Stomach smooth muscle (tissue), 2 donors: ENCODE data around the gene RCOR3.

Source experiments
- H3K27ac ChIP-seq: one replicate; pipeline ENCODE4 v1.7.0; 2013; ENCODE audit warnings: mild to moderate bottlenecking, low read length, inconsistent platforms
- H3K27me3 ChIP-seq, 2 donors: one replicate each; pipeline ENCODE4 v1.7.0; 2013; ENCODE audit warnings: low read length in 2 of 2; ENCODE audit not compliant: insufficient read depth in 2 of 2, control insufficient read depth in 1 of 2
- H3K36me3 ChIP-seq, 2 donors: one replicate each; pipeline ENCODE4 v1.7.0; 2013; ENCODE audit warnings: low read length in 2 of 2; ENCODE audit not compliant: control insufficient read depth in 2 of 2, insufficient read depth in 2 of 2
- H3K4me1 ChIP-seq: one replicate; pipeline ENCODE4 v1.7.0; 2013; ENCODE audit warnings: low read length; ENCODE audit not compliant: control insufficient read depth, insufficient read depth
- H3K4me3 ChIP-seq, 2 donors: one replicate each; pipeline ENCODE4 v1.7.0; 2013; ENCODE audit warnings: low read length in 2 of 2
- H3K9ac ChIP-seq, 2 donors: one replicate each; pipeline ENCODE4 v1.7.0; 2013; ENCODE audit warnings: low read length in 2 of 2, mild to moderate bottlenecking in 1 of 2
- H3K9me3 ChIP-seq, 2 donors: one replicate each; pipeline ENCODE4 v1.7.0; 2013; ENCODE audit warnings: low read length in 2 of 2; ENCODE audit not compliant: control insufficient read depth in 2 of 2
- donor health status: healthy.
- donor health status: Pancreatic carcinoma.

The RCOR3 gene

DNA sequence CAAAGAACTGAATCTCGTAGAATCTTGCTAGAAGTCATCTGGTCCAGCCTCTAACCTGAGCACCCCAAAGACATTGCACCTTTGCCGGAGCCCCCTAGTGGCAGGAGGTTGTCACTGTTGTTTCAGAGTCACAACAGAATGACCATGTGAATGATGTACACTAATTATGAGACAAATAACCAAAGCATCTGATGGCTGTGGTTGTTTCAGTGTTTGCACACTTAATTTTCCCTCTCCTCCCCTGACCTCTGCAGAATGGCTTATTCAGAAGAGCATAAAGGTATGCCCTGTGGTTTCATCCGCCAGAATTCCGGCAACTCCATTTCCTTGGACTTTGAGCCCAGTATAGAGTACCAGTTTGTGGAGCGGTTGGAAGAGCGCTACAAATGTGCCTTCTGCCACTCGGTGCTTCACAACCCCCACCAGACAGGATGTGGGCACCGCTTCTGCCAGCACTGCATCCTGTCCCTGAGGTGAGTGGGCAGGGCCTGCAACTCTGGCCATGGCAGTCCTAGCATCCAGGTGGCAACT is 93.9 kb downstream of the RCOR3 start:
- Histone ChIP-seq H3K9me3 (no peaks in the 10 kb centered on the region), H3K4me3 (no peak overlapping the region), H3K27me3 (no peaks in the 10 kb centered on the region), H3K9ac (no peak overlapping the region), H3K36me3 (peaks cover 14 to 21% of the 10 kb centered on the region in 2 donors), H3K27ac (no peak overlapping the region), H3K4me1 (no peaks in the 10 kb centered on the region)

DNA sequence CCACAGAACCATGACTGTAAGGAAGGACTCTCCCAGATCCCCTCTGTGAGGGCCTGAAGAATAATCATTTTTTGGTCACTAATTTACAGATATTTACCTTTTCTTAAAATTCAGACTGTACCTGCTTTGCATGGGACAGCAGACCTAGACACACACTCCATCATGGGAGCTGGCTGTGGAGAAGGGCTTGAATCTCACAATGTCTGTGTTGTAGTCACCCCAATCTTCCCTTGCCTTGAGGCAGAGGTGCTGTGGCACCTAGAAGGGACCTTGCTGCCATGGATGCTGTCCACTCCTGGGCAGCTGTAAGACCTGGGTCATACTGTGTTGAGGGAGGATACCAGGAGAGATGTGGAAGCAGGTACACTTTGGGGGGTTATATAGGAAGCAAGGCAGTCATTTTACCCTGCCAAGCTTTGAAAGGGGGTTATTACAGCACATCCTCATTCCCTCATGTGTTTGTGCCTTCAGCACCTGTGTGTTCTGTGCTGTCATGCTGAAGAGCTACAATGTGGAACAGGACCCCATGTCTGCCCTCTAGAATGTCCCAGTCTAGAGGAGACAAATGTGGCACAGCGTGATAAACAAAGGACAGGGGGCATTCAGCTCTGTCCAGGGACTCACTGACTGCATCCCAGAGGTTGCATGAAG is 94.5 kb downstream of the RCOR3 start:
- Histone ChIP-seq H3K27me3 (no peaks in the 10 kb centered on the region), H3K4me1 (no peaks in the 10 kb centered on the region), H3K27ac (no peak overlapping the region), H3K4me3 (no peak overlapping the region), H3K36me3 (peaks cover 14 to 21% of the 10 kb centered on the region in 2 donors), H3K9me3 (no peaks in the 10 kb centered on the region), H3K9ac (no peak overlapping the region)

DNA sequence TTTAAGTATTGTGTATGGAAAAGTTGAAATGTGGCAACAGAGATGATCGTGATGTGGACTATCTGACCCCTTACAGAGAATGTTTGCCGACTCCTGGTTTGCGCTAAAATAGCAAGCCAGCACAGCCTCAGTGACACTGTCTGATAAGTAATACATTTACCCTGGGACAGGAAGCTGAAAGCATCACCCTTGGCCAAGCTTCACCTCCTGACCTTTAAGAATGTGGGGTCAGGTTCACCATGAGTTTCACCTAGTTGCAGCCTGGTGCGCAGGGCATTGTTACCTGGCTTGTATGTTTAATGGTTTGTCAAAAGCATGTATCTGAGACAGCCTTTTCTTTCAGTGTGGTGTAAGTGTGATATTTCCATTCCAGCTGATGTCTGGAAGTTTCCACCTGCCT is 96.7 kb downstream of the RCOR3 start:
- H3K36me3 ChIP-seq: peaks cover 24 to 35% of the 10 kb centered on the region in 2 donors
- no peak overlapping the region for H3K4me3 ChIP-seq
- no peaks in the 10 kb centered on the region for H3K9me3 ChIP-seq
- no peak overlapping the region for H3K27ac ChIP-seq
- no peak overlapping the region for H3K9ac ChIP-seq
- H3K4me1 ChIP-seq: no peaks in the 10 kb centered on the region
- H3K27me3 ChIP-seq: no peaks in the 10 kb centered on the region

DNA sequence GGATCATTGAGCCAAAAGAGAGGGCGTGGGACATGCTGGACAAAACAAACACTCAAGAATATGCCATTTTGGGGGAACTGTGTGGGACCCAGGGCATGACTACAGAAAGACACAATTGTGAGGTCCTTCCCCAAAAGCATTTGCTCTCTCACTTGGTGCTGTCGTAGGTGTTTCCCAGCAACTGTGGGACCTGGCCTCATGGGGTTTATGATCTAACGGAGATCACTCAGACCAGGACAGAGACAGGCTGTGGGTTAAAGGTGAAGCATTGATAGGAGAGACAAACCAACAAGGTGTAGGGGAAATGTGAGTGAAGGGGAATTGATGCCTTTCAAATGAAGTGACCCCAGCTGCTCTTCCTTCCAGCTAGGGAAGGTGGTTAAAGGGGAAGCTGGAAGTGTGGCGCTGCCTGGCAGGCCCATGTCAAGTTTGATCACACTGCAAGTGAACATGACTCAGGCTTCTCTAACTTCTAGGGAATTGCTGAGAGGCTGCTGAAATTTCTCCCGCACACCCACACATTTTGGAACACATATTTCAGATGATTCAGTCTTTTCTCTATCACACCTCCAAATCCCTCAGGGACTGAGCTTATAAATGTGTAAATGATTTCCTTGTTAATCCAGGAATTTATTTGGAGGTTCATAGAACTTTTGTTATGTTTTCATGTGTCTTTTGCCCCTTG is 97.7 kb downstream of the RCOR3 start:
- Histone ChIP-seq H3K36me3 (peaks cover 32 to 42% of the 10 kb centered on the region in 2 donors), H3K4me1 (no peaks in the 10 kb centered on the region), H3K27me3 (no peaks in the 10 kb centered on the region), H3K9me3 (no peaks in the 10 kb centered on the region), H3K27ac (no peak overlapping the region), H3K4me3 (no peak overlapping the region), H3K9ac (no peak overlapping the region)

DNA sequence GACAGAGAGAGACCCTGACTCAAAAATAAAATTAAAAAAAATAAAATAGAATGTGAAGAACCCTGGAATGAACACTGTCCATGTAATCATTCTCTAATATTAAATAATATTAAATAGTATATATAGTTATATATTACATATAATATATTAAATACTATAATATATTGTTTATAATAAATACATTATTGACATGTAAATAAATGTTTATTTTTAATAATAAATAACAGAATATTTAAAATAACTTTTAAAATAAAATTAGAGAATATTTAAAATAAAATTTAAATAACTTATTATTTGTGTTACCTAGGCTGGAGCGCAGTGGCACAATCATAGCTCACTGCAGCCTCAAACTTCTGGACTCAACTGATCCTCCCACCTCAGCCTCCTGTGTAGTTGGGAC is 99.5 kb downstream of the RCOR3 start:
- H3K9ac ChIP-seq: no peak overlapping the region
- H3K27ac ChIP-seq: no peak overlapping the region
- peaks cover 29 to 39% of the 10 kb centered on the region in 2 donors for H3K36me3 ChIP-seq

GRCh38 chr1:211359876-211360275 is 100.7 kb downstream of the RCOR3 start:
- H3K9ac ChIP-seq: no peak overlapping the region
- H3K4me1 ChIP-seq: no peaks in the 10 kb centered on the region
- H3K9me3 ChIP-seq: no peaks in the 10 kb centered on the region
- H3K27ac ChIP-seq: no peak overlapping the region
- no peaks in the 10 kb centered on the region for H3K27me3 ChIP-seq
- peaks cover 29 to 37% of the 10 kb centered on the region in 2 donors for H3K36me3 ChIP-seq
- H3K4me3 ChIP-seq: no peak overlapping the region

More for the DNA sequence above, 99.5 kb downstream of the RCOR3 start:
- H3K9me3 ChIP-seq: no peaks in the 10 kb centered on the region
- no peaks in the 10 kb centered on the region for H3K4me1 ChIP-seq
- no peak overlapping the region for H3K4me3 ChIP-seq
- no peaks in the 10 kb centered on the region for H3K27me3 ChIP-seq

- Histone ChIP-seq H3K27me3 (no peaks in the 10 kb centered on the region), H3K36me3 (peaks cover 38 to 40% of the 10 kb centered on the region in 2 donors), H3K9me3 (no peaks in the 10 kb centered on the region), H3K9ac (no peak overlapping the region), H3K4me3 (no peak overlapping the region), H3K27ac (no peak overlapping the region), H3K4me1 (no peaks in the 10 kb centered on the region)
Measured at GRCh38 chr1:211361202-211361601, 102.0 kb downstream of the RCOR3 start.
